Spleen (tissue), 11 donors: ENCODE measurements around the gene PPP1R37. TPM values are rescaled to one million over a fixed set of nuclear protein-coding genes. Genes with fewer than 3 reads are reported as not detected.

Experiments
- DNase-seq: peaks from one replicate; pipeline ENCODE4 v3.0.0-alpha.2; 2020
- H3K27ac ChIP-seq, 8 donors: fragments of 200-600 bp; sonication (generic) in 7 of 8; 1 replicate in 4 of 8; 2 replicates in 4 of 8; pipeline versions ENCODE4 v1.5.0 to v1.8.0; 2016 to 2021; ENCODE audit warnings: inconsistent platforms in 4 of 8, mild to moderate bottlenecking in 4 of 8, moderate library complexity in 1 of 8
- H3K27me3 ChIP-seq, 7 donors: fragments of 200-600 bp; sonication (generic) in 6 of 7; replicated peaks in 1 of 7; 1 replicate in 4 of 7; 2 replicates in 3 of 7; pipeline versions ENCODE4 v1.5.0 to v1.8.0; 2016 to 2021; ENCODE audit warnings: inconsistent platforms in 3 of 7, mild to moderate bottlenecking in 1 of 7
- H3K36me3 ChIP-seq, 6 donors: fragments of 200-600 bp; sonication (generic) in 5 of 6; 1 replicate in 4 of 6; 2 replicates in 2 of 6; pipeline versions ENCODE4 v1.5.0 to v1.8.0; 2016 to 2021; ENCODE audit warnings: inconsistent platforms in 2 of 6
- H3K4me1 ChIP-seq, 6 donors: fragments of 200-600 bp; sonication (generic) in 5 of 6; 1 replicate in 3 of 6; 2 replicates in 3 of 6; pipeline versions ENCODE4 v1.5.0 to v1.8.0; 2016 to 2021; ENCODE audit warnings: inconsistent platforms in 3 of 6
- H3K4me3 ChIP-seq, 8 donors: fragments of 200-600 bp; sonication (generic) in 7 of 8; 1 replicate in 4 of 8; 2 replicates in 4 of 8; pipeline versions ENCODE4 v1.5.0 to v1.8.0; 2016 to 2021; ENCODE audit warnings: inconsistent platforms in 4 of 8, mild to moderate bottlenecking in 4 of 8, moderate library complexity in 2 of 8
- H3K9me3 ChIP-seq, 8 donors: fragments of 200-600 bp; sonication (generic) in 7 of 8; 1 replicate in 4 of 8; 2 replicates in 4 of 8; pipeline versions ENCODE4 v1.5.0 to v1.8.0; 2016 to 2021; ENCODE audit warnings: inconsistent platforms in 4 of 8
- POLR2A ChIP-seq, 3 donors: fragments of 450-650 bp; IDR thresholded peaks; one replicate each; pipeline ENCODE4 v1.5.1; 2017; ENCODE audit warnings: antibody characterized with exemption in 3 of 3, mild to moderate bottlenecking in 1 of 3
- POLR2AphosphoS5 ChIP-seq, 3 donors: sonication (generic); formaldehyde crosslinking; IDR thresholded peaks; one replicate each; pipeline ENCODE4 v1.5.1; 2017; ENCODE audit warnings: antibody characterized with exemption in 3 of 3
- WGBS, 5 donors: extraction: QIAGEN DNeasy Blood & Tissue Kit in 3 of 5; methylation state at CpG; one replicate each; pipeline versions ENCODE4 v1.1.5 to v1.1.7; 2013 to 2018; 5-methylcytosine and 5-hydroxymethylcytosine counted together
- intact Hi-C: fragments of 100-400 bp; cut with DNase I; formaldehyde crosslinking; loops from one replicate; pipeline ENCODE4 v1.15.0; 2023; ENCODE audit warnings: low total_unique reads
- polyA plus RNA-seq, 3 donors: library from polyadenylated mRNA; stranded (reverse); fragments of 200-250 nt; gene quantifications; one replicate each; pipeline ENCODE4 v1.2.1, GENCODE V29; 2013
- total RNA-seq, 7 donors: library from RNA; depleted of rRNA in 3 of 7; stranded (reverse); fragments of >200 nt in 3 of 7; fragmentation: NEBNext Ultra II Directional in 4 of 7; extraction: Animal tissue kit (Norgen Biotek cat#: 25700) in 4 of 7; gene quantifications; one replicate each; pipeline versions ENCODE4 v1.1.0 to v1.2.1, GENCODE V29; 2016 to 2021
- TF ChIP-seq, protein P1 (sequence below), 11 experiments: fragments of 200-600 bp in 7 of 11; fragments of 450-650 bp in 4 of 11; sonication (generic) in 4 of 11; IDR thresholded peaks in 8 of 11; conservative IDR thresholded peaks in 3 of 11; 1 replicate in 7 of 11; 2 replicates in 4 of 11; pipeline versions ENCODE4 v1.4.0 to v1.8.0; 2016 to 2021; ENCODE audit warnings: antibody characterized with exemption in 11 of 11, inconsistent platforms in 4 of 11, mild to moderate bottlenecking in 1 of 11
- donor health status: healthy with polysubstance abuse.
- donor health status: DM: no; HTN: no; CAD: no; lungs with moderate emphysema.
- donor health status: DM: no; HTN: no; CAD: no.
- donor health status: Bipolar disorder and iron deficiency.
- donor health status: healthy.
- donor health status: DM: no; HTN: no; CAD: no.
- donor health status: DM: yes; HTN: yes; CAD: no.

PPP1R37 gene
- total and polyA plus RNA-seq, 10 donors: 14.3 to 36.7 (median 20.0) TPM

DNA sequence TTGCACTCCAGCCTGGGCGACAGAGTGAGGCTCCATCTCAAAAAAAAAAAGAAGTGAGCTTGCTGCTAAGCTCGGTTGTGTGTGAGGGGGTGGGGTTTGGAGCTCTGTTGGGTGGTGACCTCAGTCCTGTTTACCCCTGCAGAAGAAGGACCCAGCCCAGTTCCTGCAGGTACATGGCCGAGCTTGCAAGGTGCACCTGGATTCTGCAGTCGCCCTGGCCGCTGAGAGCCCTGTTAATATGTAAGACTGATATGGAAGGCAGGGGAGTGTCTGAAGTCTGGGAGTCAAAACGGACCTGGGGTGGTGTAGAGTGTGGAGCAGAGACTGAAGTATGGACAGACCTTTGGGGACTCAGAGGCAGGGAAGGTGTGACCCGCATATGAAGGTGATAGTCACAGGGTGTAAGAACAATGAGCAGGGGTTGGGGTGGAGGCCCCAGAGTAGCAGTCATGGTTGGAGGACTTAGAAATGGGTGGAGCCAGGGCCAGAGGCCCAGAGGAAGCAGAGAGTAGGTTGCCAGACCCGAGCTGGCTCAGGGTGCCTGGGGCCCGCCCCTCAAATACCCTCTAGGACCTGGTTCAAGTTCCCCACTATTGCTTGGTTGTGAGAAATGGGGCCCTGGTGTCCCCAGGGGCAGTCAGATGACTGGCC is 40.9 kb upstream of the PPP1R37 start:
- Histone ChIP-seq H3K4me3 (peak overlapping the region in 1 of 8 donors; percentile 37), H3K27ac (peak overlapping the region in 6 of 8 donors; percentile 23 to 86 (median 66)), H3K27me3 (no peaks in the 10 kb centered on the region), H3K9me3 (no peaks in the 10 kb centered on the region), H3K36me3 (peaks cover 3 to 90% (median 53%) of the 10 kb centered on the region in 6 donors), H3K4me1 (peaks cover 4 to 77% (median 53%) of the 10 kb centered on the region in 6 donors)
- peak; percentile 84 for DNase-seq
- TF ChIP-seq POLR2AphosphoS5 (IDR thresholded peaks at IDR 0.05): peak in 2 of 3 donors; percentile 38 to 49
- TF ChIP-seq, protein P1, sequence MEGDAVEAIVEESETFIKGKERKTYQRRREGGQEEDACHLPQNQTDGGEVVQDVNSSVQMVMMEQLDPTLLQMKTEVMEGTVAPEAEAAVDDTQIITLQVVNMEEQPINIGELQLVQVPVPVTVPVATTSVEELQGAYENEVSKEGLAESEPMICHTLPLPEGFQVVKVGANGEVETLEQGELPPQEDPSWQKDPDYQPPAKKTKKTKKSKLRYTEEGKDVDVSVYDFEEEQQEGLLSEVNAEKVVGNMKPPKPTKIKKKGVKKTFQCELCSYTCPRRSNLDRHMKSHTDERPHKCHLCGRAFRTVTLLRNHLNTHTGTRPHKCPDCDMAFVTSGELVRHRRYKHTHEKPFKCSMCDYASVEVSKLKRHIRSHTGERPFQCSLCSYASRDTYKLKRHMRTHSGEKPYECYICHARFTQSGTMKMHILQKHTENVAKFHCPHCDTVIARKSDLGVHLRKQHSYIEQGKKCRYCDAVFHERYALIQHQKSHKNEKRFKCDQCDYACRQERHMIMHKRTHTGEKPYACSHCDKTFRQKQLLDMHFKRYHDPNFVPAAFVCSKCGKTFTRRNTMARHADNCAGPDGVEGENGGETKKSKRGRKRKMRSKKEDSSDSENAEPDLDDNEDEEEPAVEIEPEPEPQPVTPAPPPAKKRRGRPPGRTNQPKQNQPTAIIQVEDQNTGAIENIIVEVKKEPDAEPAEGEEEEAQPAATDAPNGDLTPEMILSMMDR (IDR thresholded peaks at IDR 0.05 in 8 of 11, conservative IDR thresholded peaks at IDR 0.05 in 3 of 11): no peak
- intact Hi-C loops: no loop called here
- WGBS, 5 donors: 59 to 70% (median 65%) methylated on average over 9 of the region's 9 CpGs

DNA sequence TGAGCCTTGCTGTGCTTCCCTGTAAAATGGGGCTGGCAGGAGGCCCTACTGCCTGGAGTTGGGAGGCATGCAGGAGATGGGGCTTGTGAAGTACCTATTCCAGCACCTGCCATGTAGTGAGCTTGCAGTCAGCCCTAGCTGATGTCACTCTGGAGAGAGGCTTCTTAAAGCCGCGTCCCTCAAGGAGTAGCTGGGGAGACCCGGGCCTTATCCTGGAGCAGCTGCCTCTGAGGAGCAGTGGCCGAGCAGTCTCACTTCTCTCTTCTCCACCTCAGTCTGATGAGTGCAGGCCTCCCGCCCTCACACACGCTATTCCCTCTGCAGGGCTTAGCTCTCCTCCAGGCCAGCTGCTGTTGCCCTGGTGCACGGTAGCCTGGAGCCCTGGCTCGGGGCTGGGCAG is 36.1 kb upstream of the PPP1R37 start:
- no peaks in the 10 kb centered on the region for H3K27me3 ChIP-seq
- peak overlapping the region in 2 of 8 donors; percentile 14 to 38 for H3K27ac ChIP-seq
- no peaks in the 10 kb centered on the region for H3K9me3 ChIP-seq
- peak in 1 of 3 donors; percentile 41 for TF ChIP-seq POLR2AphosphoS5 (IDR thresholded peaks at IDR 0.05)
- TF ChIP-seq, protein P1 (IDR thresholded peaks at IDR 0.05 in 8 of 11, conservative IDR thresholded peaks at IDR 0.05 in 3 of 11): no peak
- peaks cover 7 to 100% (median 100%) of the 10 kb centered on the region in 6 donors for H3K36me3 ChIP-seq
- no peak for DNase-seq
- WGBS, 5 donors: 72 to 88% (median 82%) methylated on average over 6 to 8 of the region's 8 CpGs
- no peak overlapping the region for H3K4me3 ChIP-seq
- intact Hi-C loops: loop anchor here (5.0 kb wide), 1 partner anchor 40 kb away; no protein-coding TSS in a partner anchor
- H3K4me1 ChIP-seq: peaks cover 0 to 47% (median 17%) of the 10 kb centered on the region in 6 donors

DNA sequence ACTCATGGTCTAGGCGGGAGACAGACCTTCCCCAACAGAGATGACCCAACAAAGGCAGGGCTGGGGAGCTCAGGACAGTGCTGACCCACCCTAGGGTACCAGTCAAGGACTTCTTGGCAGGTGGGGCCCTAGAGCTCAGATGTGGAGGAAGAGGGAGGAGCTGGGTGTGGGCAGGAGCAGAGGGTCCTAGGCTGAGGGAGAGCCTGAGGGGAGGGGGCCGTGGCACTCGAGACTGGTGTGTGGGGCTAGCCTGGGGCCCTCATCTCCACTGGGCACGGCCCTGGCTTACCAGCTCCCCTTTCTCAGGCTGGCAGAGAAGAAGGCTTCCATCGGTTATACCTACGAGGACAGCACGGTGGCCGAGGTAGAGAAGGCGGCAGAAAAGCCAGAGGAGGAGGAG is 35.5 kb upstream of the PPP1R37 start:
- WGBS, 5 donors: 84 to 92% (median 89%) methylated on average over 9 of the region's 9 CpGs
- Histone ChIP-seq H3K27ac (peak overlapping the region in 2 of 8 donors; percentile 14 to 38), H3K4me1 (peaks cover 0 to 40% (median 11%) of the 10 kb centered on the region in 6 donors), H3K36me3 (peaks cover 9 to 100% (median 100%) of the 10 kb centered on the region in 6 donors), H3K27me3 (no peaks in the 10 kb centered on the region), H3K4me3 (no peak overlapping the region), H3K9me3 (no peaks in the 10 kb centered on the region)
- intact Hi-C loops: loop anchor here (5.0 kb wide), 1 partner anchor 40 kb away; no protein-coding TSS in a partner anchor
- no peak for DNase-seq
- TF ChIP-seq POLR2AphosphoS5 (IDR thresholded peaks at IDR 0.05) (no peak), POLR2A (IDR thresholded peaks at IDR 0.05) (no peak)
- TF ChIP-seq, protein P1 (IDR thresholded peaks at IDR 0.05 in 8 of 11, conservative IDR thresholded peaks at IDR 0.05 in 3 of 11): no peak

DNA sequence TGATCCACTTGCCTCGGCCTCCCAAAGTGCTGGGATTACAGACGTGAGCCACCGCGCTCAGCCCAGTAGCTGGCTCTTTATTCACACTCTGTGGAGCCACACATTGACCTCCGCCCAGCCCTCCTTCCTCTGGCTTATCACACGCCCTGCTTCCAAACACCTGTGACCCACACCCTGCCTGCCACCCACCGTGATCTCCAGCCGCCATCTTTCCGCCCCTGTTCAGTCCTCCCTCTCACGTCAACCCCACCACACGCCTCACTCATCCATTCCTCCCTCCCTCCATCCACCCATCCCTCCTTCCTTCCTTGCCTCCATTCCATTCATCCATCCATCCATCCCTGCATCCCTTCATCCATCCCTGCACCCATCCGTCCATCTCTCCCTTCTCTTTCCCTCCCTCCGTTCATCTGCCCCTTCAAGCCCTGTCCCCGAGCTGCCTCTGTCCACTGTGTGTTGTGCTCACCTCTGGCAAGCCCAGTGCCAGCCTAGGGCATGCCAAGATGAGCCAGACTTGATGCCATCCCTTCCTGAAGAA is 34.3 kb upstream of the PPP1R37 start:
- Histone ChIP-seq H3K4me3 (no peak overlapping the region), H3K27me3 (no peaks in the 10 kb centered on the region), H3K4me1 (peaks cover 0 to 28% (median 6%) of the 10 kb centered on the region in 6 donors), H3K27ac (peak overlapping the region in 2 of 8 donors; percentile 25 to 59), H3K9me3 (no peaks in the 10 kb centered on the region), H3K36me3 (peaks cover 6 to 100% (median 100%) of the 10 kb centered on the region in 6 donors)
- WGBS, 5 donors: 84 to 97% (median 89%) methylated on average over 14 of the region's 14 CpGs
- DNase-seq: no peak
- intact Hi-C loops: loop anchor here (5.0 kb wide), 1 partner anchor 41 kb away; no protein-coding TSS in a partner anchor
- TF ChIP-seq POLR2A (IDR thresholded peaks at IDR 0.05): no peak
- TF ChIP-seq, protein P1 (IDR thresholded peaks at IDR 0.05 in 8 of 11, conservative IDR thresholded peaks at IDR 0.05 in 3 of 11): no peak
- TF ChIP-seq POLR2AphosphoS5 (IDR thresholded peaks at IDR 0.05): no peak
